ENCODE results near the gene AZU1.

DNA sequence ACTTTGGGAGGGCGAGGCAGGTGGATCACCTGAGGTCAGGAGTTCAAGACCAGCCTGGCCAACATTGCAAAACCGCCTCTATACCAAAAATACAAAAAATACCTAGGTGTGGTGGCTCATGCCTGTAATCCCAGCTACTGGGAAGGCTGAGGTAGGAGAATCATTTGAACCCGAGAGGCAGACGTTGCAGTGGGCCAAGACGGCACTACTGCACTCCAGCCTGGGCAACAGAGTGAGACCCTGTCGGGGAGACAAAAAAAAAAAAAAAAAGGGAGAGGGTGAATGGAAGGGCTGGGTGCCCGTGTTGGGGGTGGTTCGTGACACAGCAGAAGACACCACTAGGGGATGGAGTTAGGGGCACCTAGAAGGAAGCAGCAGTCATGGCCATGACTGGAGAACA, 42.7 kb downstream of the AZU1 start:
- TF ChIP-seq, protein P1, sequence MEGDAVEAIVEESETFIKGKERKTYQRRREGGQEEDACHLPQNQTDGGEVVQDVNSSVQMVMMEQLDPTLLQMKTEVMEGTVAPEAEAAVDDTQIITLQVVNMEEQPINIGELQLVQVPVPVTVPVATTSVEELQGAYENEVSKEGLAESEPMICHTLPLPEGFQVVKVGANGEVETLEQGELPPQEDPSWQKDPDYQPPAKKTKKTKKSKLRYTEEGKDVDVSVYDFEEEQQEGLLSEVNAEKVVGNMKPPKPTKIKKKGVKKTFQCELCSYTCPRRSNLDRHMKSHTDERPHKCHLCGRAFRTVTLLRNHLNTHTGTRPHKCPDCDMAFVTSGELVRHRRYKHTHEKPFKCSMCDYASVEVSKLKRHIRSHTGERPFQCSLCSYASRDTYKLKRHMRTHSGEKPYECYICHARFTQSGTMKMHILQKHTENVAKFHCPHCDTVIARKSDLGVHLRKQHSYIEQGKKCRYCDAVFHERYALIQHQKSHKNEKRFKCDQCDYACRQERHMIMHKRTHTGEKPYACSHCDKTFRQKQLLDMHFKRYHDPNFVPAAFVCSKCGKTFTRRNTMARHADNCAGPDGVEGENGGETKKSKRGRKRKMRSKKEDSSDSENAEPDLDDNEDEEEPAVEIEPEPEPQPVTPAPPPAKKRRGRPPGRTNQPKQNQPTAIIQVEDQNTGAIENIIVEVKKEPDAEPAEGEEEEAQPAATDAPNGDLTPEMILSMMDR (IDR thresholded peaks at IDR 0.05), result no peak
- no peak for TF ChIP-seq POLR2AphosphoS5 (IDR thresholded peaks at IDR 0.05; ENCODE audit: low read depth, low read length)
- TF ChIP-seq SIN3A (IDR thresholded peaks at IDR 0.05; ENCODE audit: borderline replicate concordance, insufficient read depth, low read depth, low read length), result no peak
